Measurements from ENCODE around the gene ZNF827. TPM values are rescaled to one million over a fixed set of nuclear protein-coding genes. Genes with fewer than 3 reads are reported as not detected.

The ZNF827 gene
- total RNA-seq, 1 experiment from 2014 or later, result 26.2 TPM

GRCh38 chr4:145871209-145871608 is 67.4 kb downstream of the ZNF827 start:
- BruUV-seq (replicated peaks), result no TSS peak
- H3K27me3 Mint-ChIP-seq (ENCODE audit: unreplicated experiment), result no peaks in the 10 kb centered on the region

GRCh38 chr4:145870155-145871020 is 68.2 kb downstream of the ZNF827 start:
- no peaks in the 10 kb centered on the region for H3K4me1 Mint-ChIP-seq (ENCODE audit: low read depth, unreplicated experiment)
- no peak for DNase-seq
- no peaks in the 10 kb centered on the region for H3K36me3 Mint-ChIP-seq (ENCODE audit: insufficient read depth, unreplicated experiment)
- no peak overlapping the region for H3K27ac Mint-ChIP-seq (ENCODE audit: unreplicated experiment)
- CTCF ChIA-PET, result no interaction called here
- no peaks in the 10 kb centered on the region for H3K9me3 Mint-ChIP-seq (ENCODE audit: low read depth, unreplicated experiment)
- no peak overlapping the region for H3K4me3 Mint-ChIP-seq (ENCODE audit: low read depth, unreplicated experiment)
- no peak for TF ChIP-seq CTCF (IDR thresholded peaks at IDR 0.05; ENCODE audit: unreplicated experiment)
- no TSS peak for BruUV-seq (replicated peaks)
- intact Hi-C loops (cut with micrococcal nuclease; ENCODE audit: unreplicated experiment), result no loop called here
- H3K27me3 Mint-ChIP-seq (ENCODE audit: unreplicated experiment), result no peaks in the 10 kb centered on the region

More at GRCh38 chr4:145871209-145871608, 67.4 kb downstream of the ZNF827 start:
- no peaks in the 10 kb centered on the region for H3K9me3 Mint-ChIP-seq (ENCODE audit: low read depth, unreplicated experiment)
- H3K27ac Mint-ChIP-seq (ENCODE audit: unreplicated experiment), result no peak overlapping the region
- intact Hi-C loops (cut with micrococcal nuclease; ENCODE audit: unreplicated experiment), result no loop called here
- DNase-seq, result no peak
- H3K36me3 Mint-ChIP-seq (ENCODE audit: insufficient read depth, unreplicated experiment), result no peaks in the 10 kb centered on the region
- CTCF ChIA-PET, result no interaction called here
- no peak for TF ChIP-seq CTCF (IDR thresholded peaks at IDR 0.05; ENCODE audit: unreplicated experiment)
- H3K4me1 Mint-ChIP-seq (ENCODE audit: low read depth, unreplicated experiment), result no peaks in the 10 kb centered on the region
- no peak overlapping the region for H3K4me3 Mint-ChIP-seq (ENCODE audit: low read depth, unreplicated experiment)

DNA sequence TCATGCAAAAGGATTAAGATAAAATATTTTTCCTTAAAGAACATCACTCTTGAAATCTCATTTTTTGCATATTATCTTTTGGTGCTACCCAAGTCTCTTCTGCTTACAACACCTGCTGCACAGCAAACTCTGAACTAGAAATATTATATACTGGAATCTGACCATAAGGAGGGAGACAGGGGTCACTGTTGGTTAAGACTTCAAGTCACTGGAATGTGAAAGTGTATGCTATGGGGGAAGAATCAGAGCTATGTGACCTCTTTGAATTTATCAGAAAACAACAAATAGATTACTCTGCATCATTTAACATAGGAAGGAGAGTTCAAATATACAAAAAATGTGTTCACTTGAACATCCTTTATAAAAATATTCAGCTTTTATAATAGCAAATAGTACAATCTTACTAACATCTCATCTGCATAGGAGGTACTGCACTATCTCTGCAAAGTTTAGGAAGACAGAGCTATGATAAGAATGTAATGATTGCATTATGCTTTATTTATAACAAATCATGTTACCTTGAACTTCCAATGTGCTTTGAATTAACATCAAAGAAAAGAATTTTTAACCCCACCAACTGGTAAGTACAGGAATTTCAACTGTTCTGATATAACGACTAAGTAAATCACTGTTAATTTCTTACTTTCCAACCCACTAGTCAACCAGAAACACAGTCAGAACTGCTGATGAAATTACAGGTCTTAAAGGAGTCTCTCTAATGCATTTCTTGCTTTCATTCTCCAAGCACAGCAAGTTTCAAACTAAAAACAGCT is 69.8 kb downstream of the ZNF827 start:
- Mint-ChIP-seq H3K4me3 (ENCODE audit: low read depth, unreplicated experiment) (no peak overlapping the region), H3K9me3 (ENCODE audit: low read depth, unreplicated experiment) (no peaks in the 10 kb centered on the region)
- intact Hi-C loops (cut with micrococcal nuclease; ENCODE audit: unreplicated experiment), result no loop called here

DNA sequence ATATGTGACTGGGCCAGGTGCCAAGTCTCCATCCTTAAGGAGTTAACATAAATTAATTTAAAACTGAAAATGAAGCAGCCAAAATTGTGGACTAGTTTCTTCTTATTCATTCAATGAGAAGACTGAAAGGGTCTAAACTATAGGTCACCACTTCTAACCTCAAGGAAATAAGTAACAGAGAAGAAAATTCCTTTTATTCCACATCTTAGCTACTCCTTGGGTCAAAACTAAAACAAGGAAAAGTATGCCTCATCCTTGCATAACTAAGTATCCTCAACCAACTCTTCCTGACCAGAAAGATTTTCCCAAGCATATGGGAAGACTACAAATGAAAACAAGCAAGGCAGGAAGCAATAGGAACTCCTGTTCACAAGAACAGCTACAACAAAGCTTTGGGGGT is 71.2 kb downstream of the ZNF827 start:
- Mint-ChIP-seq H3K36me3 (ENCODE audit: insufficient read depth, unreplicated experiment) (no peaks in the 10 kb centered on the region), H3K9me3 (ENCODE audit: low read depth, unreplicated experiment) (no peaks in the 10 kb centered on the region), H3K4me1 (ENCODE audit: low read depth, unreplicated experiment) (no peaks in the 10 kb centered on the region), H3K27ac (ENCODE audit: unreplicated experiment) (no peak overlapping the region), H3K4me3 (ENCODE audit: low read depth, unreplicated experiment) (no peak overlapping the region), H3K27me3 (ENCODE audit: unreplicated experiment) (no peaks in the 10 kb centered on the region)
- intact Hi-C loops (cut with micrococcal nuclease; ENCODE audit: unreplicated experiment), result no loop called here
- no peak for TF ChIP-seq CTCF (IDR thresholded peaks at IDR 0.05; ENCODE audit: unreplicated experiment)
- CTCF ChIA-PET, result no interaction called here
- BruUV-seq (replicated peaks), result no TSS peak
- DNase-seq, result no peak

More for the DNA sequence above, 69.8 kb downstream of the ZNF827 start:
- no peak for TF ChIP-seq CTCF (IDR thresholded peaks at IDR 0.05; ENCODE audit: unreplicated experiment)
- no peaks in the 10 kb centered on the region for H3K36me3 Mint-ChIP-seq (ENCODE audit: insufficient read depth, unreplicated experiment)
- BruUV-seq (replicated peaks), result no TSS peak
- DNase-seq, result no peak
- H3K27ac Mint-ChIP-seq (ENCODE audit: unreplicated experiment), result no peak overlapping the region
- H3K27me3 Mint-ChIP-seq (ENCODE audit: unreplicated experiment), result no peaks in the 10 kb centered on the region
- CTCF ChIA-PET, result interaction anchor here (0.6 kb wide), 1 partner anchor 57 kb away, joined by 4 read pairs; no protein-coding TSS in a partner anchor
- no peaks in the 10 kb centered on the region for H3K4me1 Mint-ChIP-seq (ENCODE audit: low read depth, unreplicated experiment)

All from Calu3 (cell line).